Midbrain (tissue), 1 donor: ENCODE measurements around the gene SRCAP.
A peak's percentile ranks its signal among the peaks of the same experiment; 100 is the strongest.
"Not testable (repeated sequence)": the region's sequence is repeated elsewhere in the genome, so short reads cannot be mapped to it uniquely, and the experiment has no call there.

Experiments
- DNase-seq: peaks from one replicate; lab custom pipeline; 2025; lab: John Stamatoyannopoulos, UW

The SRCAP gene

GRCh38 chr16:30664616-30665109 lies 34.3 kb upstream of the SRCAP start:
- DNase-seq = no peak

- DNase-seq = no peak
Observed at GRCh38 chr16:30665155-30665829, 33.7 kb upstream of the SRCAP start.

- no peak for DNase-seq
Observed at GRCh38 chr16:30665830-30666190, 33.2 kb upstream of the SRCAP start.

GRCh38 chr16:30666681-30667080 lies 32.3 kb upstream of the SRCAP start:
- no peak for DNase-seq

GRCh38 chr16:30667361-30667905 lies 31.5 kb upstream of the SRCAP start:
- no peak for DNase-seq

GRCh38 chr16:30668393-30668792 lies 30.6 kb upstream of the SRCAP start:
- DNase-seq = no peak

- no peak for DNase-seq
Observed at GRCh38 chr16:30669026-30669902, 29.7 kb upstream of the SRCAP start.

GRCh38 chr16:30669903-30670824 lies 28.8 kb upstream of the SRCAP start:
- no peak for DNase-seq

GRCh38 chr16:30675143-30675542 lies 23.8 kb upstream of the SRCAP start:
- no peak for DNase-seq

- DNase-seq = no peak
Observed at GRCh38 chr16:30677931-30678585, 20.9 kb upstream of the SRCAP start.

- no peak for DNase-seq
Observed at GRCh38 chr16:30678586-30678970, 20.4 kb upstream of the SRCAP start.

- no peak for DNase-seq
Observed at GRCh38 chr16:30680326-30680725, 18.6 kb upstream of the SRCAP start.

GRCh38 chr16:30688701-30689100 lies 10.3 kb upstream of the SRCAP start:
- DNase-seq = no peak

GRCh38 chr16:30691907-30692306 lies 7.1 kb upstream of the SRCAP start:
- DNase-seq = no peak

- no peak for DNase-seq
Observed at GRCh38 chr16:30692396-30693064, 6.4 kb upstream of the SRCAP start.

- DNase-seq = no peak
Observed at GRCh38 chr16:30694926-30695693, 3.9 kb upstream of the SRCAP start.

GRCh38 chr16:30696646-30697045 lies 2.3 kb upstream of the SRCAP start:
- not testable (repeated sequence) for DNase-seq

GRCh38 chr16:30697264-30698138 lies 1.5 kb upstream of the SRCAP start:
- DNase-seq = peak; percentile 96
